Omental fat pad (tissue), 4 donors: ENCODE data around the gene AKAP6. TPM values are rescaled to one million over a fixed set of nuclear protein-coding genes. Genes with fewer than 3 reads are reported as not detected.

Source experiments
- ATAC-seq: fragments of 150-250 bp; one replicate; pipeline ENCODE4 v1.9.1; 2016; ENCODE audit warnings: mild to moderate bottlenecking, moderate library complexity; ENCODE audit not compliant: low FRiP score
- DNase-seq: peaks from one replicate; pipeline ENCODE4 v3.0.0-alpha.2; 2019; ENCODE audit warnings: low spot score
- CTCF ChIP-seq, 3 donors: fragments of 450-650 bp; IDR thresholded peaks; one replicate each; pipeline ENCODE4 v1.5.1; 2016 to 2017; ENCODE audit warnings: antibody characterized with exemption in 3 of 3, mild to moderate bottlenecking in 3 of 3, moderate library complexity in 2 of 3
- total RNA-seq, 4 donors: library from RNA; depleted of rRNA; stranded (reverse); fragments of >200 nt; gene quantifications; one replicate each; pipeline ENCODE4 v1.1.0, GENCODE V29; 2016

Gene AKAP6
- total RNA-seq, 4 donors from 2014 or later, result 3.3 to 8.7 (median 5.2) TPM

DNA sequence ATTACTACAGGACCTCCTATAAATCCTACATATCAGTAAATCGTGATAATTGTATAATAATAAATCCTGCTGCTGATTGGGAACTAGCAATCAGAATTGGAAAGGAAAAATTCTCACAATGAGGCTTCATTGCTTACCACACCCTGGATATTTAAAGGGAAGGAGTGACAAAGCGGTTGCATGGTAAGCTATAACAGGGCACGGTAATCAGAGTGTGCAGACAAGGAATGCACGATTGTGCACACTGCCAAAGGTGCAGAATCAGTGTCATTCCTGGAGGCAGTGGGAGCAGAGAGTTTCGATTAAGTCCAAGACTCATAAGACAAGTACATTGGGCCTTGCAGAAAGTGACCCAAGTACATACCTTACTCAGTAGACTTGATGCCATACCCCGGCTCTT is 332.1 kb downstream of the AKAP6 start:
- ATAC-seq, result no peak
- DNase-seq, result no peak
- TF ChIP-seq CTCF (IDR thresholded peaks at IDR 0.05), result no peak

GRCh38 chr14:32662211-32662610 is 333.1 kb downstream of the AKAP6 start:
- no peak for ATAC-seq
- no peak for TF ChIP-seq CTCF (IDR thresholded peaks at IDR 0.05)
- no peak for DNase-seq

DNA sequence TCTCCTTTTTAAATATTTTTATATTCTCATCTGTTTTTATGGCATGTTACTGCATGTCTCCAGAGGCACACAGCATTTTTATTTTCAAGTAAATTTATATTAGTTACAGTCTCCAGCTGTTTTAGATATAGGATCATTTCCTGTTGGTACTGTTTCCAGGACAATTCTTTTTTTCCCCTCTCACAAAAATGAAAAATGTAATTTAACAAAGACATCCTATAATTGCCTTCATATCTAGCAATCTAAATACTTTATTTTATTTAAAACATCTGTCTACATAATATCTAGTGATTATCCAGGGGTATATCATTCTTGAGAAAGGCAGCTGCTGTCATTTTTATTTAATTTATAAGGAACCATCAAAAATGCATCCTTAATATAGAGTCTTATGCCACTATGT is 337.2 kb downstream of the AKAP6 start:
- DNase-seq (no peak), ATAC-seq (no peak)
- TF ChIP-seq CTCF (IDR thresholded peaks at IDR 0.05), result no peak

DNA sequence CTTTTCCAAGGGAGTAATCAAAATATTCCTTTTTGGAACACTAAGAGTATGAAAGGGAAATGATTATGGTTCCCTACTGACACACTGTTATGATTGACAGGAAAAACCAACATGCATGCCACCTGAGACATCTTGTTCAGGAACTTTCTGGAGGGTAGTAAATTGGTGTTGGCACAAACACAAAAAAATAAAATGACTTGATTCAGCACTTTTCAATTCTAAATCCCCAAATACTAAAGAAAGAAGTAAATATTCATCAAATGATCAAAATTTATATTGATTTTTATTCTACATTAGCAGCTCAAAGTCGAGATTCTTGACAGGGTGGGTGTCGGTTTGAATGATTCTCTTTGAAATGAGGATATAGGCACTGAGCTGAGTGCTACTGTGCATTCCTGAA is 338.2 kb downstream of the AKAP6 start:
- ATAC-seq, result no peak
- DNase-seq, result no peak
- no peak for TF ChIP-seq CTCF (IDR thresholded peaks at IDR 0.05)

GRCh38 chr14:32667791-32668190 is 338.7 kb downstream of the AKAP6 start:
- TF ChIP-seq CTCF (IDR thresholded peaks at IDR 0.05), result no peak
- no peak for DNase-seq
- ATAC-seq, result no peak

- ATAC-seq (no peak), DNase-seq (no peak)
- TF ChIP-seq CTCF (IDR thresholded peaks at IDR 0.05), result no peak
These were observed 340.3 kb downstream of the AKAP6 start for GRCh38 chr14:32669391-32669790.

- TF ChIP-seq CTCF (IDR thresholded peaks at IDR 0.05), result no peak
- DNase-seq (no peak), ATAC-seq (no peak)
These were observed 346.3 kb downstream of the AKAP6 start for GRCh38 chr14:32675433-32675832.
